Stomach (tissue), 4 donors: ENCODE measurements around the gene SLC39A2.

ENCODE experiments used
- EP300 ChIP-seq: sonication (generic); formaldehyde crosslinking; IDR thresholded peaks from one replicate; pipeline ENCODE4 v1.6.1; 2017; ENCODE audit warnings: antibody characterized with exemption
- POLR2AphosphoS5 ChIP-seq, 3 donors: sonication (generic); formaldehyde crosslinking; IDR thresholded peaks; one replicate each; pipeline ENCODE4 v1.6.1; 2016; ENCODE audit warnings: antibody characterized with exemption in 3 of 3
- TF ChIP-seq, protein P1 (sequence below), 7 experiments: fragments of 450-650 bp in 4 of 7; fragments of 200-600 bp in 3 of 7; sonication (generic) in 3 of 7; IDR thresholded peaks; one replicate each; pipeline ENCODE4 v1.5.1; 2016 to 2019; ENCODE audit warnings: antibody characterized with exemption in 7 of 7, control low read depth in 2 of 7, mild to moderate bottlenecking in 1 of 7

DNA sequence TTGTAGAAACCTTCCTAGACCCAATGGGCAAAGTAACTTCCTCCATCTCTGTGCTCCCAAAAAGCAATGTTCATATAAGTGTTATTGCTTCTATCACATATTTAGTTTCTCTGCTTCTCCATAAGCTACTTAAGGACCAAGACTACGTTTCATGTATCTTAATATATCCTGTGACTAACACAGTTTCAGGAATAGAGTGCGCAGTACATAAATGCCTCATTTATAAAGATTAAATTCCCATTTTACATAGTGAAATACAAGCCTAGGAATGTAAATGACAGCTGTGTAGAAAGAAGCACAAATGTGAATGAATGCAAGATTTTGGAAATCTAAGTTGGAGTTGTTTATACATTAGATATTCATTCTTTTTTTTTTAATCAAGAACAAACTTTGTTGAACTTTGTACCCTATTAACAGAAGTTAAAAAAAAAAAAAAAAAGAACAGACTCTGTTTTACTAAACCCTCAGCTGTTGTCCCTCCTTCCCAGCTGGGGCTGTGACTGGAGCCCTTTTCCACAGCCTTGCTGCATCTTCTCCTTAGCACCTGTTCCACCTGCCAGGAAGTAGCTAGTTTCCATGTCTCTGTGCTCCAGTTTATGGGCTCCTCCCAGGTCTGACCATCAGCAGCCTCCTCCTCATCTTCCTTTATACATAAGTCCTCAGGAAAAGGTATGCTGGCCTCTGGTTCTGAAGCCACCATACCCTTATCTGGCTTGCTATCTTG, 16.3 kb upstream of the SLC39A2 start:
- TF ChIP-seq, protein P1, sequence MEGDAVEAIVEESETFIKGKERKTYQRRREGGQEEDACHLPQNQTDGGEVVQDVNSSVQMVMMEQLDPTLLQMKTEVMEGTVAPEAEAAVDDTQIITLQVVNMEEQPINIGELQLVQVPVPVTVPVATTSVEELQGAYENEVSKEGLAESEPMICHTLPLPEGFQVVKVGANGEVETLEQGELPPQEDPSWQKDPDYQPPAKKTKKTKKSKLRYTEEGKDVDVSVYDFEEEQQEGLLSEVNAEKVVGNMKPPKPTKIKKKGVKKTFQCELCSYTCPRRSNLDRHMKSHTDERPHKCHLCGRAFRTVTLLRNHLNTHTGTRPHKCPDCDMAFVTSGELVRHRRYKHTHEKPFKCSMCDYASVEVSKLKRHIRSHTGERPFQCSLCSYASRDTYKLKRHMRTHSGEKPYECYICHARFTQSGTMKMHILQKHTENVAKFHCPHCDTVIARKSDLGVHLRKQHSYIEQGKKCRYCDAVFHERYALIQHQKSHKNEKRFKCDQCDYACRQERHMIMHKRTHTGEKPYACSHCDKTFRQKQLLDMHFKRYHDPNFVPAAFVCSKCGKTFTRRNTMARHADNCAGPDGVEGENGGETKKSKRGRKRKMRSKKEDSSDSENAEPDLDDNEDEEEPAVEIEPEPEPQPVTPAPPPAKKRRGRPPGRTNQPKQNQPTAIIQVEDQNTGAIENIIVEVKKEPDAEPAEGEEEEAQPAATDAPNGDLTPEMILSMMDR (IDR thresholded peaks at IDR 0.05): no peak
- TF ChIP-seq EP300 (no peak), POLR2AphosphoS5 (IDR thresholded peaks at IDR 0.05) (no peak)
